IMR-90 (cell line): ENCODE data around the gene MIB1. TPM values are rescaled to one million over a fixed set of nuclear protein-coding genes. Genes with fewer than 3 reads are reported as not detected.

ENCODE experiments used
- ATAC-seq: fragments of 200-7000 bp; cut with Tn5 transposase; 2 replicates; pipeline ENCODE4 v1.9.1; 2020; ENCODE audit warnings: low read depth, mild to moderate bottlenecking, moderate library complexity
- BruUV-seq: library from RNA; stranded (reverse); fragments of 400-500 nt; replicated peaks from 2 replicates; lab custom pipeline; 2021; lab: Mats Ljungman, UMichigan
- CTCF ChIA-PET: fragments of 300-600 bp; formaldehyde crosslinking; extraction: SDS; loops from one replicate; lab custom pipeline; 2021; ENCODE audit warnings: antibody characterized with exemption; lab: Yijun Ruan, JAX
- POLR2A ChIA-PET: fragments of 300-600 bp; sonication (Branson Sonifier 250); formaldehyde crosslinking; loops from one replicate; lab custom pipeline; 2022; ENCODE audit warnings: antibody characterized with exemption; ENCODE audit not compliant: unreplicated experiment; lab: Charles Lee
- DNase-seq: peaks from one replicate; pipeline ENCODE4 v3.0.0; 2013
- H2AFZ ChIP-seq: replicated peaks from 2 replicates; pipeline ENCODE3; 2013; ENCODE audit warnings: low read length, mild to moderate bottlenecking; ENCODE audit not compliant: poor library complexity
- H2AK5ac ChIP-seq: 2 replicates; pipeline ENCODE4 v1.6.1; 2013; ENCODE audit warnings: low read depth, low read length, inconsistent platforms
- H2AK9ac ChIP-seq: replicated peaks from 2 replicates; pipeline ENCODE3; 2013; ENCODE audit warnings: mild to moderate bottlenecking, low read depth, low read length, moderate library complexity; ENCODE audit not compliant: poor library complexity
- H2BK120ac ChIP-seq: 2 replicates; pipeline ENCODE4 v1.6.1; 2013; ENCODE audit warnings: low read depth, low read length, inconsistent platforms
- H2BK15ac ChIP-seq: 3 replicates; pipeline ENCODE4 v1.6.1; 2013; ENCODE audit warnings: low read depth, low read length, inconsistent platforms
- H2BK20ac ChIP-seq: 2 replicates; pipeline ENCODE4 v1.6.1; 2013; ENCODE audit warnings: low read depth, mild to moderate bottlenecking, inconsistent platforms, low read length, moderate library complexity
- H2BK5ac ChIP-seq: 2 replicates; pipeline ENCODE4 v1.6.1; 2013; ENCODE audit warnings: mild to moderate bottlenecking, low read depth, low read length, inconsistent platforms; ENCODE audit not compliant: poor library complexity, severe bottlenecking
- H3K14ac ChIP-seq: replicated peaks from 2 replicates; pipeline ENCODE4 v1.6.1; 2013; ENCODE audit warnings: low read depth, low read length, inconsistent platforms
- H3K18ac ChIP-seq: 2 replicates; pipeline ENCODE4 v1.6.1; 2013; ENCODE audit warnings: low read depth, low read length, control low read depth
- H3K23ac ChIP-seq: 2 replicates; pipeline ENCODE4 v1.6.1; 2013; ENCODE audit warnings: low read depth, low read length, inconsistent platforms
- H3K27ac ChIP-seq: 2 replicates; pipeline ENCODE4 v1.5.1; 2013; ENCODE audit warnings: mild to moderate bottlenecking, control low read depth, low read length; ENCODE audit not compliant: insufficient read depth
- H3K27me3 ChIP-seq: 2 replicates; pipeline ENCODE4 v1.6.1; 2013; ENCODE audit warnings: low read length; ENCODE audit not compliant: control insufficient read depth, insufficient read depth
- H3K36me3 ChIP-seq: 2 replicates; pipeline ENCODE4 v1.6.1; 2013; ENCODE audit warnings: low read length, mixed read lengths; ENCODE audit not compliant: control insufficient read depth, insufficient read depth
- H3K4ac ChIP-seq: 2 replicates; pipeline ENCODE4 v1.6.1; 2013; ENCODE audit warnings: low read depth, low read length, inconsistent platforms
- H3K4me1 ChIP-seq: 2 replicates; pipeline ENCODE4 v1.6.1; 2013; ENCODE audit warnings: low read length, mixed read lengths; ENCODE audit not compliant: control insufficient read depth, insufficient read depth
- H3K4me2 ChIP-seq: 2 replicates; pipeline ENCODE4 v1.6.1; 2013; ENCODE audit warnings: low read depth, mild to moderate bottlenecking, control low read depth, low read length, moderate library complexity
- H3K4me3 ChIP-seq: 2 replicates; pipeline ENCODE4 v1.5.1; 2013; ENCODE audit warnings: low read depth, mild to moderate bottlenecking, control low read depth, low read length, moderate library complexity; ENCODE audit not compliant: insufficient read depth
- H3K56ac ChIP-seq: 2 replicates; pipeline ENCODE4 v1.6.1; 2013; ENCODE audit warnings: low read length, inconsistent platforms; ENCODE audit not compliant: insufficient read depth; ENCODE audit errors: extremely low read depth
- H3K79me1 ChIP-seq, 2 experiments: 2 replicates each; pipeline ENCODE4 v1.6.1; 2013; ENCODE audit warnings: low read length in 2 of 2, inconsistent platforms in 1 of 2, low read depth in 1 of 2
- H3K9ac ChIP-seq: 2 replicates; pipeline ENCODE4 v1.6.1; 2013; ENCODE audit warnings: low read depth, low read length, control low read depth
- H3K9me1 ChIP-seq: 2 replicates; pipeline ENCODE4 v1.6.1; 2013; ENCODE audit warnings: low read length, inconsistent platforms; ENCODE audit not compliant: insufficient read depth
- H3K9me3 ChIP-seq: 2 replicates; pipeline ENCODE4 v1.6.1; 2013; ENCODE audit warnings: low read length; ENCODE audit not compliant: control insufficient read depth, insufficient read depth
- H4K20me1 ChIP-seq: 2 replicates; pipeline ENCODE4 v1.6.1; 2013; ENCODE audit warnings: low read length, inconsistent platforms; ENCODE audit not compliant: insufficient read depth
- H4K5ac ChIP-seq: 2 replicates; pipeline ENCODE4 v1.6.1; 2013; ENCODE audit warnings: mild to moderate bottlenecking, low read depth, low read length, control low read depth
- H4K8ac ChIP-seq, 2 experiments: 2 replicates each; pipeline ENCODE4 v1.6.1; 2013; ENCODE audit warnings: low read depth in 2 of 2, low read length in 2 of 2, control low read depth in 1 of 2, inconsistent platforms in 1 of 2
- H4K91ac ChIP-seq: 2 replicates; pipeline ENCODE4 v1.6.1; 2013; ENCODE audit warnings: low read depth, low read length, inconsistent platforms; ENCODE audit not compliant: insufficient read depth
- CHD1 ChIP-seq: IDR thresholded peaks from 2 replicates; pipeline ENCODE4 v1.6.1; 2012; ENCODE audit warnings: low read depth, low read length, improper control_type of control experiment
- dilution Hi-C: fragments of 300-500 bp; cut with HindIII; formaldehyde crosslinking; loops from one replicate; pipeline ENCODE4 v1.14.3; 2018; ENCODE audit warnings: low sequenced_read_pairs; ENCODE audit not compliant: unreplicated experiment
- in situ Hi-C: fragments of 300-500 bp; cut with MboI; formaldehyde crosslinking; loops from 3 replicates; pipeline ENCODE4 v1.14.3; 2019; ENCODE audit warnings: low sequenced_read_pairs, inconsistent platforms, mixed read lengths
- intact Hi-C: fragments of 100-400 bp; cut with micrococcal nuclease; formaldehyde crosslinking; loops from 2 replicates; pipeline ENCODE4 v1.10.0; 2022
- polyA plus RNA-seq, 3 experiments: library from polyadenylated mRNA; depleted of rRNA; stranded (reverse); fragments of >200 nt; gene quantifications; 2 replicates each; pipeline ENCODE4 v1.2.3, GENCODE V29; 2012; ENCODE audit warnings: low replicate concordance in 1 of 3
- total RNA-seq: library from RNA; depleted of rRNA; stranded (reverse); fragments of >200 nt; gene quantifications from 2 replicates; pipeline ENCODE4 v1.2.3, GENCODE V29; 2012

MIB1 gene
- total and polyA plus RNA-seq, 2 of the 4 experiments (the other 2 are of a cell fraction) = 5.9 to 80.1 TPM

- Histone ChIP-seq H3K4ac (no peak overlapping the region), H4K8ac (no peak overlapping the region), H3K9me3 (no peaks in the 10 kb centered on the region), H3K18ac (no peak overlapping the region), H2BK20ac (no peak overlapping the region), H3K4me3 (no peak overlapping the region), H3K9me1 (peaks cover 3% of the 10 kb centered on the region; the same call in 1 of the 2 replicates), H3K56ac (no peak overlapping the region), H3K36me3 (0 out of 2 replicates have a peak, but pooled peaks cover 4% of the 10 kb centered on the region), H2BK15ac (no peak overlapping the region), H4K5ac (no peak overlapping the region), H2AK9ac (no peak overlapping the region), H3K9ac (no peak overlapping the region), H4K20me1 (no peaks in the 10 kb centered on the region), H2AFZ (no peak overlapping the region), H4K91ac (no peak overlapping the region), H2AK5ac (no peak overlapping the region), H3K4me1 (peaks cover 1% of the 10 kb centered on the region), H3K23ac (no peak overlapping the region), H3K79me1 (peaks cover 0 to 14% of the 10 kb centered on the region in 2 experiments; a peak in 3 of 4 replicates), H3K27me3 (no peaks in the 10 kb centered on the region), H3K14ac (no peak overlapping the region), H3K27ac (no peak overlapping the region), H2BK5ac (no peak overlapping the region), H3K4me2 (no peak overlapping the region), H2BK120ac (no peak overlapping the region)
- dilution Hi-C loops = no loop called here
- ChIA-PET POLR2A (no interaction called here), CTCF (no interaction called here)
- in situ Hi-C loops = no loop called here
- ATAC-seq = peak; percentile 14; the same call in 1 of the 2 replicates
- BruUV-seq = no TSS peak
- no peak for TF ChIP-seq CHD1
- DNase-seq = peak; percentile 30
- intact Hi-C loops = no loop called here
These were observed 57.5 kb downstream of the MIB1 start for GRCh38 chr18:21798126-21798525.
